Osteoblast (primary cell): Measurements from ENCODE around the gene SMIM3. TPM values are rescaled to one million over a fixed set of nuclear protein-coding genes. Genes with fewer than 3 reads are reported as not detected.

Source experiments
- DNase-seq: peaks from one replicate; pipeline ENCODE4 v3.0.0; 2011; ENCODE audit warnings: low spot score, mixed read lengths; ENCODE audit not compliant: insufficient read length; ENCODE audit errors: missing footprints
- H2AFZ ChIP-seq: 2 replicates; pipeline ENCODE4 v1.6.0; 2011; ENCODE audit warnings: mild to moderate bottlenecking, low read length
- H3K27ac ChIP-seq: 2 replicates; pipeline ENCODE4 v1.5.1; 2011; ENCODE audit warnings: mild to moderate bottlenecking, low read depth, low read length, moderate library complexity
- H3K27me3 ChIP-seq: 2 replicates; pipeline ENCODE4 v1.6.0; 2012; ENCODE audit warnings: mild to moderate bottlenecking, control low read depth, inconsistent platforms, low read length, moderate library complexity; ENCODE audit not compliant: insufficient read depth
- H3K36me3 ChIP-seq: 2 replicates; pipeline ENCODE4 v1.5.1; 2011; ENCODE audit warnings: mild to moderate bottlenecking, low read length, control low read depth, moderate library complexity; ENCODE audit not compliant: insufficient read depth
- H3K4me1 ChIP-seq: 2 replicates; pipeline ENCODE4 v1.5.1; 2011; ENCODE audit warnings: mild to moderate bottlenecking, low read length, control low read depth, moderate library complexity; ENCODE audit not compliant: insufficient read depth
- H3K4me2 ChIP-seq: 2 replicates; pipeline ENCODE4 v1.6.0; 2011; ENCODE audit warnings: mild to moderate bottlenecking, low read length; ENCODE audit not compliant: insufficient read depth
- H3K4me3 ChIP-seq: fragments of 200-600 bp; sonication (generic); 3 replicates; pipeline ENCODE4 v1.5.1; 2012; ENCODE audit warnings: mild to moderate bottlenecking, low read length, inconsistent platforms; ENCODE audit not compliant: insufficient read depth
- H3K79me2 ChIP-seq: 2 replicates; pipeline ENCODE4 v1.6.0; 2012; ENCODE audit warnings: mild to moderate bottlenecking, low read length, control low read depth, inconsistent platforms; ENCODE audit not compliant: insufficient read depth
- H3K9me3 ChIP-seq: 2 replicates; pipeline ENCODE4 v1.5.1; 2011; ENCODE audit warnings: low read depth, low read length, control low read depth
- H4K20me1 ChIP-seq: 2 replicates; pipeline ENCODE4 v1.6.0; 2012; ENCODE audit warnings: mild to moderate bottlenecking, low read length, control low read depth; ENCODE audit not compliant: insufficient read depth
- total RNA-seq: library from RNA; depleted of rRNA; stranded (reverse); fragments of >200 nt; gene quantifications from 2 replicates; pipeline ENCODE4 v1.2.3, GENCODE V29; 2012
- TF ChIP-seq, protein P1 (sequence below): IDR thresholded peaks from 2 replicates; pipeline ENCODE4 v1.5.1; 2011; ENCODE audit warnings: mild to moderate bottlenecking, low read depth, low read length, moderate library complexity; ENCODE audit errors: extremely low read depth

SMIM3 gene
- total RNA-seq, 1 donor, result 46.3 TPM

DNA sequence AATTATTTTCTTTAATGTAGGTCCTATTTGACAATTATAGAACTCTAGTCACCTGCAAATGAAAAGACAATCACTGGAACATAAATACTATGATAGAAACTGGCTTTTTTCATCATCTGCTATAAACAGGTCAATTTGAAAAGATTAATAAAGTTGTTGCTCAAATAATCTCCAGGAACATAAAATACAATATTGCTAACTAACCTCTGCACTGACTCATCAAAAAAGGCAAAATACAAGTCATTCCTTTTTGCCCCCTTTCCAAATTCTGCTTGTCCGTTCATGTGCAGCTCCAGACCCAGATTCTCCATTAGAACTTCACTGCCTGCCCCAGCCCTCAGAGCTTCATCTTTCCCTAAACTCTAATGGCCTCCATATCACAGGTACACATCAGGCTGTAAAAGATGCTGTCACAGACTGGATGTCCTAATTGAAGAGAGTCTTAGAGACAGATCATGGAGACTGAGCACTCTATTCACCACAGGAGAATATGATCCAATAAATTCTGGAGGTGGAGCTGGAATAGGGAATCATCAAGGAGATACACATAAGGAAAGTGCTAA is 21.4 kb upstream of the SMIM3 start:
- no peaks in the 10 kb centered on the region for H3K9me3 ChIP-seq
- peaks cover 56% of the 10 kb centered on the region for H3K79me2 ChIP-seq
- H3K4me3 ChIP-seq, result peak overlapping the region; percentile 85
- TF ChIP-seq, protein P1, sequence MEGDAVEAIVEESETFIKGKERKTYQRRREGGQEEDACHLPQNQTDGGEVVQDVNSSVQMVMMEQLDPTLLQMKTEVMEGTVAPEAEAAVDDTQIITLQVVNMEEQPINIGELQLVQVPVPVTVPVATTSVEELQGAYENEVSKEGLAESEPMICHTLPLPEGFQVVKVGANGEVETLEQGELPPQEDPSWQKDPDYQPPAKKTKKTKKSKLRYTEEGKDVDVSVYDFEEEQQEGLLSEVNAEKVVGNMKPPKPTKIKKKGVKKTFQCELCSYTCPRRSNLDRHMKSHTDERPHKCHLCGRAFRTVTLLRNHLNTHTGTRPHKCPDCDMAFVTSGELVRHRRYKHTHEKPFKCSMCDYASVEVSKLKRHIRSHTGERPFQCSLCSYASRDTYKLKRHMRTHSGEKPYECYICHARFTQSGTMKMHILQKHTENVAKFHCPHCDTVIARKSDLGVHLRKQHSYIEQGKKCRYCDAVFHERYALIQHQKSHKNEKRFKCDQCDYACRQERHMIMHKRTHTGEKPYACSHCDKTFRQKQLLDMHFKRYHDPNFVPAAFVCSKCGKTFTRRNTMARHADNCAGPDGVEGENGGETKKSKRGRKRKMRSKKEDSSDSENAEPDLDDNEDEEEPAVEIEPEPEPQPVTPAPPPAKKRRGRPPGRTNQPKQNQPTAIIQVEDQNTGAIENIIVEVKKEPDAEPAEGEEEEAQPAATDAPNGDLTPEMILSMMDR, result no peak
- no peak overlapping the region for H2AFZ ChIP-seq
- peak overlapping the region; percentile 92 for H3K4me2 ChIP-seq
- peaks cover 7% of the 10 kb centered on the region for H4K20me1 ChIP-seq
- H3K27me3 ChIP-seq, result no peaks in the 10 kb centered on the region
- peaks cover 16% of the 10 kb centered on the region for H3K4me1 ChIP-seq
- H3K36me3 ChIP-seq, result peaks cover 36% of the 10 kb centered on the region
- no peak for DNase-seq
- H3K27ac ChIP-seq, result peak overlapping the region; percentile 97

DNA sequence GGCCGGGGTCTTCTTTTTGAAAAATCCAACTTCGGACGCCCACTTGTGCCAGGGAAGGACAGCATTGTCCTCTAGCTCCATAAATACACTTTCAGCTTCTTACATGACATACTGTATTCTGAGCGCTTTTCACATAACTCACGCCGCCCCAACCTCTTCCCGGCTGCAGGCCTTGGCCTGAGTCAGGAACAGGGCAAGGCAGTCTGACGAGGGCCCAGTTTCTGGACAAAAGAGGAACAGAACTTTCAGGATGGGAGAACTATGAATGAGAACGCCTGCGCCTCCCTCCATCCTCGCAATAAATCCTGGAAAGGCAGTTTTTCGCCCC is 20.4 kb upstream of the SMIM3 start:
- peak overlapping the region; percentile 78 for H2AFZ ChIP-seq
- no peaks in the 10 kb centered on the region for H3K27me3 ChIP-seq
- no peaks in the 10 kb centered on the region for H3K9me3 ChIP-seq
- H3K4me1 ChIP-seq, result peaks cover 22% of the 10 kb centered on the region
- peak overlapping the region; percentile 92 for H3K4me2 ChIP-seq
- peak overlapping the region; percentile 85 for H3K4me3 ChIP-seq
- H3K79me2 ChIP-seq, result peaks cover 51% of the 10 kb centered on the region
- peak overlapping the region; percentile 97 for H3K27ac ChIP-seq
- TF ChIP-seq, protein P1, result no peak
- peaks cover 7% of the 10 kb centered on the region for H4K20me1 ChIP-seq
- DNase-seq, result no peak
- peaks cover 29% of the 10 kb centered on the region for H3K36me3 ChIP-seq

DNA sequence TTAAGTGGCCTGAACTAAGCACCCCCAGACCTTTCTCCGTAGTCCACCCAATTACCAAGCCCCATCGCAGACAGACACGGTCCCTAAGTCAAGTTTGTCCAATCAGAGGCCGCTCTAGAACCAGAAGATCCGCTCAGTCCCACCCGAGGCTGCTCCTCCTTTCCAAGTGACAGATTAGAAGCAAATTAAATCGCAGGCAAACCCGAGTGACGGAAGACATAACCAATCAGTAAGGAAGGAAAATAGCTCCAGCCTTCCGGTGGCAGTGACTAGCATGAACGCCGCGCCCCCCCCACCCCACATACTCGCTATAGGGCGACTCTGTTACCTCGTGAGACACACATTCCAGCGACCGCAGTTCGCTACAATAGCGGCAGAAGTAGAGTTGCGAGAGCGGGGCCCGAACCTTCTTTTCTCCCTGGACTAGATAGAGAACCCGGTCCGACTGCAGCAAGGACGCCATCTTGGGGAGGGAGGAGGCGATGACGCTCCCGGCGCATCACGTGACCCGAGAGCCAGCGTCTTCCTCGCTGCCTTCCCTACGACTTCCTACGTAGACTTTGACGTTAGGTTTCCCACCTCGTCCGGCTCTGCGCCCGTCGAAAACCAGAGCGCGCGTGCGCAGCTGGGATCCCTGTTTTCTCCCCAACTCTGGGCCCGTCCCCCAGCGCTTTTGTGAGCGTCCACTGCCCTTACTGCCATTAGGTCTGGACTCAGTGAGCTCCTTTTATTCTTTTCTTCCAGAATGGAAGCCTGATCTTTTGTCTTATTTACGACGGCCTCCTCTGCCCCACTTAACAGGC is 19.8 kb upstream of the SMIM3 start, which contains the start of gene DCTN4:
Gene DCTN4, minus strand, starts transcription at position 487 of the 803 bp plus-strand sequence. Its CDS starts 24 bp downstream, at position 463.
- TF ChIP-seq, protein P1, result no peak
- Histone ChIP-seq H3K4me3 (peak within 1 kb of the TSS; percentile 85), H3K79me2 (peaks cover 45% of the 10 kb centered on the region), H3K36me3 (peaks cover 24% of the 10 kb centered on the region), H4K20me1 (peaks cover 7% of the 10 kb centered on the region), H3K27me3 (no peaks in the 10 kb centered on the region), H3K4me2 (peak within 1 kb of the TSS; percentile 92), H2AFZ (peak within 1 kb of the TSS; percentile 97), H3K4me1 (peaks cover 27% of the 10 kb centered on the region), H3K9me3 (no peaks in the 10 kb centered on the region), H3K27ac (peak within 1 kb of the TSS; percentile 97)
- peak; percentile 88 for DNase-seq

DNA sequence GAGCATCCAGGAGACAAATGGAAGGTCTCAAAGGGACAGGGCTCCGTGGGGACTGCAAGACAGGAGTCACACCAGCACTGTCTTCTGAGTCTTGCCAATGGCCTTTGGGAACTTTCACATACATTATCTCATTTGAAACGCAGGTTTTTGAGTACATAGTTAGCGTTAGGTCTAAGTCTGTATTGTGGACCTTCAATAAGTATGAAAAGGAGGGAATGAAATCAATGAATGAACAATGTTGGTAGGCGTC is 19.3 kb upstream of the SMIM3 start:
- Histone ChIP-seq H3K4me2 (peak overlapping the region; percentile 78), H3K27ac (peak overlapping the region; percentile 97), H3K79me2 (peaks cover 40% of the 10 kb centered on the region), H2AFZ (peak overlapping the region; percentile 97), H3K9me3 (no peaks in the 10 kb centered on the region), H3K27me3 (no peaks in the 10 kb centered on the region), H3K4me1 (peaks cover 28% of the 10 kb centered on the region), H4K20me1 (peaks cover 4% of the 10 kb centered on the region), H3K36me3 (peaks cover 18% of the 10 kb centered on the region), H3K4me3 (peak overlapping the region; percentile 85)
- TF ChIP-seq, protein P1, result no peak
- no peak for DNase-seq
